Measurements from ENCODE around the gene SYDE2.
"Not testable (repeated sequence)": the region's sequence is repeated elsewhere in the genome, so short reads cannot be mapped to it uniquely, and the experiment has no call there.

SYDE2 gene

GRCh38 chr1:85195703-85196102, 5.1 kb downstream of the SYDE2 start:
- TF ChIP-seq EZH2 (optimal IDR thresholded peaks at IDR 0.05; ENCODE audit: low read depth, low read length) (no peak), EZH2phosphoT487 (IDR thresholded peaks at IDR 0.05; ENCODE audit: low read length) (no peak), CTCF (IDR thresholded peaks at IDR 0.05; ENCODE audit: low read length) (no peak)
- Histone ChIP-seq H3K9me2 (replicated peaks; ENCODE audit: insufficient read depth, low read length) (no peaks in the 10 kb centered on the region), H3K9ac (ENCODE audit: low read length) (no peak overlapping the region), H4K20me1 (ENCODE audit: insufficient read depth, low read length) (no peaks in the 10 kb centered on the region), H3K27ac (ENCODE audit: low read length) (no peak overlapping the region), H3K79me2 (ENCODE audit: low read length) (peaks cover 51% of the 10 kb centered on the region), H3K4me2 (ENCODE audit: low read depth, low read length) (no peak overlapping the region), H3K27me3 (replicated peaks; ENCODE audit: insufficient read depth, low read length) (no peaks in the 10 kb centered on the region), H3F3A (ENCODE audit: insufficient read depth, low read length) (peaks cover 7% of the 10 kb centered on the region; the same call in 1 of the 2 replicates), H3K4me1 (ENCODE audit: low read length) (peaks cover 11% of the 10 kb centered on the region), H3K9me3 (replicated peaks; ENCODE audit: insufficient read depth, low read length) (no peaks in the 10 kb centered on the region), H3K4me3 (ENCODE audit: low read length) (no peak overlapping the region), H3K36me3 (replicated peaks; ENCODE audit: insufficient read depth, low read length) (no peaks in the 10 kb centered on the region), H2AFZ (ENCODE audit: low read length) (no peak overlapping the region)
- no peak for DNase-seq

- H3K27ac ChIP-seq (ENCODE audit: low read length); H3K4me3 ChIP-seq (ENCODE audit: low read length); H3K9me2 ChIP-seq (replicated peaks; ENCODE audit: insufficient read depth, low read length); H4K20me1 ChIP-seq (ENCODE audit: insufficient read depth, low read length); H3K36me3 ChIP-seq (replicated peaks; ENCODE audit: insufficient read depth, low read length); H3K27me3 ChIP-seq (replicated peaks; ENCODE audit: insufficient read depth, low read length); H2AFZ ChIP-seq (ENCODE audit: low read length); H3F3A ChIP-seq (ENCODE audit: insufficient read depth, low read length); DNase-seq; H3K9ac ChIP-seq (ENCODE audit: low read length); H3K9me3 ChIP-seq (replicated peaks; ENCODE audit: insufficient read depth, low read length); H3K4me2 ChIP-seq (ENCODE audit: low read depth, low read length): not testable (repeated sequence)
- H3K79me2 ChIP-seq (ENCODE audit: low read length), result peaks cover 32% of the 10 kb centered on the region
- peaks cover 11% of the 10 kb centered on the region for H3K4me1 ChIP-seq (ENCODE audit: low read length)
Observed at GRCh38 chr1:85192129-85192528, 8.7 kb downstream of the SYDE2 start.

GRCh38 chr1:85189120-85189519, 11.7 kb downstream of the SYDE2 start:
- no peaks in the 10 kb centered on the region for H3K27me3 ChIP-seq (replicated peaks; ENCODE audit: insufficient read depth, low read length)
- H2AFZ ChIP-seq (ENCODE audit: low read length), result no peak overlapping the region
- peaks cover 11% of the 10 kb centered on the region for H3K4me1 ChIP-seq (ENCODE audit: low read length)
- TF ChIP-seq CTCF (IDR thresholded peaks at IDR 0.05; ENCODE audit: low read length), result no peak
- no peak for TF ChIP-seq EZH2phosphoT487 (IDR thresholded peaks at IDR 0.05; ENCODE audit: low read length)
- TF ChIP-seq EZH2 (optimal IDR thresholded peaks at IDR 0.05; ENCODE audit: low read depth, low read length), result no peak
- peaks cover 28% of the 10 kb centered on the region for H3K79me2 ChIP-seq (ENCODE audit: low read length)
- 0 out of 2 replicates have a peak, but pooled peaks cover 7% of the 10 kb centered on the region for H3F3A ChIP-seq (ENCODE audit: insufficient read depth, low read length)
- DNase-seq, result no peak
- no peaks in the 10 kb centered on the region for H4K20me1 ChIP-seq (ENCODE audit: insufficient read depth, low read length)
- H3K9ac ChIP-seq (ENCODE audit: low read length), result no peak overlapping the region
- H3K36me3 ChIP-seq (replicated peaks; ENCODE audit: insufficient read depth, low read length), result no peaks in the 10 kb centered on the region
- H3K27ac ChIP-seq (ENCODE audit: low read length), result no peak overlapping the region
- no peaks in the 10 kb centered on the region for H3K9me2 ChIP-seq (replicated peaks; ENCODE audit: insufficient read depth, low read length)
- no peak overlapping the region for H3K4me2 ChIP-seq (ENCODE audit: low read depth, low read length)
- no peaks in the 10 kb centered on the region for H3K9me3 ChIP-seq (replicated peaks; ENCODE audit: insufficient read depth, low read length)
- H3K4me3 ChIP-seq (ENCODE audit: low read length), result no peak overlapping the region

GRCh38 chr1:85188530-85188929, 12.3 kb downstream of the SYDE2 start:
- Histone ChIP-seq H4K20me1 (ENCODE audit: insufficient read depth, low read length) (no peaks in the 10 kb centered on the region), H3K9ac (ENCODE audit: low read length) (no peak overlapping the region), H3K36me3 (replicated peaks; ENCODE audit: insufficient read depth, low read length) (no peaks in the 10 kb centered on the region), H3K9me2 (replicated peaks; ENCODE audit: insufficient read depth, low read length) (no peaks in the 10 kb centered on the region), H3K4me1 (ENCODE audit: low read length) (peaks cover 11% of the 10 kb centered on the region), H3K4me3 (ENCODE audit: low read length) (no peak overlapping the region), H3K27me3 (replicated peaks; ENCODE audit: insufficient read depth, low read length) (no peaks in the 10 kb centered on the region), H3F3A (ENCODE audit: insufficient read depth, low read length) (0 out of 2 replicates have a peak, but pooled peaks cover 7% of the 10 kb centered on the region), H3K4me2 (ENCODE audit: low read depth, low read length) (no peak overlapping the region), H3K27ac (ENCODE audit: low read length) (no peak overlapping the region), H2AFZ (ENCODE audit: low read length) (no peak overlapping the region), H3K9me3 (replicated peaks; ENCODE audit: insufficient read depth, low read length) (no peaks in the 10 kb centered on the region), H3K79me2 (ENCODE audit: low read length) (peaks cover 26% of the 10 kb centered on the region)
- TF ChIP-seq CTCF (IDR thresholded peaks at IDR 0.05; ENCODE audit: low read length) (no peak), EZH2 (optimal IDR thresholded peaks at IDR 0.05; ENCODE audit: low read depth, low read length) (no peak), EZH2phosphoT487 (IDR thresholded peaks at IDR 0.05; ENCODE audit: low read length) (no peak)
- DNase-seq, result no peak

- H3K27ac ChIP-seq (ENCODE audit: low read length); H3K4me3 ChIP-seq (ENCODE audit: low read length); DNase-seq; H3K4me1 ChIP-seq (ENCODE audit: low read length); H3K36me3 ChIP-seq (replicated peaks; ENCODE audit: insufficient read depth, low read length); H2AFZ ChIP-seq (ENCODE audit: low read length); H3F3A ChIP-seq (ENCODE audit: insufficient read depth, low read length); H4K20me1 ChIP-seq (ENCODE audit: insufficient read depth, low read length); H3K9me2 ChIP-seq (replicated peaks; ENCODE audit: insufficient read depth, low read length); H3K4me2 ChIP-seq (ENCODE audit: low read depth, low read length); H3K9me3 ChIP-seq (replicated peaks; ENCODE audit: insufficient read depth, low read length); H3K9ac ChIP-seq (ENCODE audit: low read length); H3K27me3 ChIP-seq (replicated peaks; ENCODE audit: insufficient read depth, low read length): not testable (repeated sequence)
- H3K79me2 ChIP-seq (ENCODE audit: low read length), result peaks cover 18% of the 10 kb centered on the region
Observed at GRCh38 chr1:85187021-85187420, 13.8 kb downstream of the SYDE2 start.

Data from MM.1S (cell line).